ENCODE measurements around the gene ESR2. TPM values are rescaled to one million over a fixed set of nuclear protein-coding genes. Genes with fewer than 3 reads are reported as not detected.
"Not testable (repeated sequence)": the region's sequence is repeated elsewhere in the genome, so short reads cannot be mapped to it uniquely, and the experiment has no call there.

The ESR2 gene

DNA sequence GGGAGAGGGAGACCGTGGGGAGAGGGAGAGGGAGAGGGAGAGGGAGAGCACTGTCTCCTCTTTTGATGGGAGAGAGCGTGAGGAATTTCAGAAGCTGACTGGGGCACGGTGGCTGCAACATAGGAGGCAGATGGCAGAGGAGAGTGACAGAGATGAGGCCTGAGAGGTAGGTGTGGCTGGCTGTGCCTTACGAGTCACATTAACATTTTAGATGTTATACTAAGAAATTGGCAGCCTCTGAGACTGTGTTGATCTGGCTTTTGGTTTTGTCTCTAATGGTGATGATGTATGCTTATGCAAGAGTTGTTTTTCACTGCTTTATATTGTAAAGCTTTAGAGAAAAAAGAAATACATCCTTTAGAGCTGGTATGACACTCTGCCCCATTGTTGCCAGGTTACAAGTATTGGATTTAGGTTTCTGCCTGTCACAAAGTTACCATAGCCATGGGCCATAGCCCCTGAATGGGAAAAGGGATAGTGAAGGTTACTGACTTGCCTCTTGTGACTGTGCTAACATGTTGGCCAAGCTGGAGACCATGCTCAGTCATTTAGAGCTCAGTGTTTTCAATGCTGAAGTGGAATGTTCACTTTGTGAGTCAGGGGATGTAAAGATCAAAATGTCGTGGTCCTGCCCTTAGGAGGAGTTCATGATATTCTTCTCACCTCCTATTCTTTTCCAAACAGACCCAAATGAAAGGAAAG is 255.2 kb downstream of the ESR2 start:
- no peak for DNase-seq
- Histone ChIP-seq H3K79me2 (ENCODE audit: control insufficient read depth, insufficient read depth, low read length) (no peaks in the 10 kb centered on the region), H2BK15ac (replicated peaks; ENCODE audit: low read depth) (no peak overlapping the region), H3K4me1 (ENCODE audit: control insufficient read depth, low read depth, low read length) (no peaks in the 10 kb centered on the region), H3K18ac (ENCODE audit: low read length) (no peak overlapping the region), H3K79me1 (ENCODE audit: low read length) (no peaks in the 10 kb centered on the region), H3K56ac (ENCODE audit: low read length) (no peak overlapping the region), H3K23ac (ENCODE audit: low read length) (no peak overlapping the region), H2AK5ac (ENCODE audit: low read length) (no peak overlapping the region), H3K4me2 (ENCODE audit: low read length) (no peak overlapping the region), H2BK5ac (ENCODE audit: low read length) (no peak overlapping the region), H3K36me3 (ENCODE audit: control insufficient read depth, insufficient read depth, low read length) (no peaks in the 10 kb centered on the region), H3K27ac (ENCODE audit: low read depth, low read length) (no peak overlapping the region), H2BK120ac (ENCODE audit: low read depth, low read length) (no peak overlapping the region), H4K5ac (ENCODE audit: low read length) (no peak overlapping the region), H4K8ac (ENCODE audit: low read depth, low read length) (no peak overlapping the region), H3K4me3 (ENCODE audit: low read length) (no peak overlapping the region), H3K27me3 (ENCODE audit: insufficient read depth, low read length, poor library complexity) (no peaks in the 10 kb centered on the region), H3K4ac (ENCODE audit: low read depth, low read length) (no peak overlapping the region), H3K9ac (ENCODE audit: low read length) (no peak overlapping the region)
- WGBS (ENCODE audit: extremely low coverage, insufficient coverage, low lambda C conversion rate), result no CpG with 5 or more reads among the region's 5 CpGs

DNA sequence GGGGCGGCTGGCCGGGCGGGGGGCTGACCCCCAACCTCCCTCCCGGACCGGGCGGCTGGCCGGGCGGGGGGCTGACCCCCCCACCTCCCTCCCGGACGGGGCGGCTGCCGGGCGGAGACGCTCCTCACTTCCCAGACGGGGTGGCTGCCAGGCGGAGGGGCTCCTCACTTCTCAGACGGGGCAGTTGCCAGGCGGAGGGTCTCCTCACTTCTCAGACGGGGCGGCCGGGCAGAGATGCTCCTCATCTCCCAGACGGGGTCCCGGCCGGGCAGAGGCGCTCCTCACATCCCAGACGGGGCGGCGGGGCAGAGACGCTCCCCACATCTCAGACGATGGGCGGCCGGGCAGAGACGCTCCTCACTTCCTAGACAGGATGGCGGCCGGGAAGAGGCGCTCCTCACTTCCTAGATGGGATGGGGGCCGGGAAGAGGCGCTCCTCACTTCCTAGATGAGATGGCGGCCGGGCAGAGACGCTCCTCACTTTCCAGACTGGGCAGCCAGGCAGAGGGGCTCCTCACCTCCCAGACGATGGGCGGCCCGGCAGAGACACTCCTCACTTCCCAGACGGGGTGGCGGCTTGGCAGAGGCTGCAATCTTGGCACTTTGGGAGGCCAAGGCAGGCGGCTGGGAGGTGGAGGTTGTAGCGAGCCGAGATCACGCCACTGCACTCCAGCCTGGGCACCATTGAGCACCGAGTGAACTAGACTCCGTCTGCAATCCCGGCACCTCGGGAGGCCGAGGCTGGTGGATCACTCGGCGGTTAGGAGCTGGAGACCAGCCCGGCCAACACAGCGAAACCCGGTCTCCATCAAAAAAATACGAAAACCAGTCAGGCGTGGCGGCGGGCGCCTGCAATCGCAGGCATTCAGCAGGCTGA is 256.1 kb downstream of the ESR2 start:
- not testable (repeated sequence) for H4K5ac ChIP-seq (ENCODE audit: low read length); H2BK15ac ChIP-seq (replicated peaks; ENCODE audit: low read depth); H3K4me1 ChIP-seq (ENCODE audit: control insufficient read depth, low read depth, low read length); H2AK5ac ChIP-seq (ENCODE audit: low read length); H2BK120ac ChIP-seq (ENCODE audit: low read depth, low read length); H3K4ac ChIP-seq (ENCODE audit: low read depth, low read length); H2BK5ac ChIP-seq (ENCODE audit: low read length); H3K18ac ChIP-seq (ENCODE audit: low read length); H3K23ac ChIP-seq (ENCODE audit: low read length); H3K9ac ChIP-seq (ENCODE audit: low read length); H3K27ac ChIP-seq (ENCODE audit: low read depth, low read length); H3K4me3 ChIP-seq (ENCODE audit: low read length); H3K27me3 ChIP-seq (ENCODE audit: insufficient read depth, low read length, poor library complexity); H3K56ac ChIP-seq (ENCODE audit: low read length); H4K8ac ChIP-seq (ENCODE audit: low read depth, low read length); H3K79me1 ChIP-seq (ENCODE audit: low read length); H3K79me2 ChIP-seq (ENCODE audit: control insufficient read depth, insufficient read depth, low read length); H3K36me3 ChIP-seq (ENCODE audit: control insufficient read depth, insufficient read depth, low read length); H3K4me2 ChIP-seq (ENCODE audit: low read length); DNase-seq
- WGBS (ENCODE audit: extremely low coverage, insufficient coverage, low lambda C conversion rate), result no CpG with 5 or more reads among the region's 66 CpGs

DNA sequence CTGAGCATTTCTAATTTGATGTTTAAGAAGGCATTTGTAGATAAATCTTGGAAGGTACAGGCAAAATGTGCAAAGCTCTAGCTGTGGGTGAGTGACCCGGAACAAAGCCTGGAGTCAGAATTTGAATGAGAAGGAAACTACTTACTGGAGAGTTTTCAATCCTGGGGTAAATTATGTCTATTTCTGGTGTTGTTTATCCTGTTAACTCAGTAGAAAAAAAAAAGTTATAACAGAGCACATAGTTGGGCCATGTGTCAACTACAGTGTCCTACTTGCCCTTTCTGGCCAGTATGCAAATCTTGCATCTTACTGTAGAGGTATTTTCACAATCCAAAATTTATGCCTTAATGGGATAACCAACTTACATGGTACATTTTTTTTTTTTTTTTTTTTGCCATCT is 259.0 kb downstream of the ESR2 start:
- H3K36me3 ChIP-seq (ENCODE audit: control insufficient read depth, insufficient read depth, low read length), result no peaks in the 10 kb centered on the region
- H2AK5ac ChIP-seq (ENCODE audit: low read length), result no peak overlapping the region
- no peaks in the 10 kb centered on the region for H3K79me1 ChIP-seq (ENCODE audit: low read length)
- no peak overlapping the region for H3K27ac ChIP-seq (ENCODE audit: low read depth, low read length)
- no peak for DNase-seq
- no peak overlapping the region for H4K8ac ChIP-seq (ENCODE audit: low read depth, low read length)
- no peak overlapping the region for H3K23ac ChIP-seq (ENCODE audit: low read length)
- H3K4me1 ChIP-seq (ENCODE audit: control insufficient read depth, low read depth, low read length), result no peaks in the 10 kb centered on the region
- no peak overlapping the region for H3K4me3 ChIP-seq (ENCODE audit: low read length)
- H2BK15ac ChIP-seq (replicated peaks; ENCODE audit: low read depth), result no peak overlapping the region
- no peak overlapping the region for H4K5ac ChIP-seq (ENCODE audit: low read length)
- H3K4ac ChIP-seq (ENCODE audit: low read depth, low read length), result no peak overlapping the region
- no peak overlapping the region for H3K18ac ChIP-seq (ENCODE audit: low read length)
- H3K9ac ChIP-seq (ENCODE audit: low read length), result no peak overlapping the region
- H2BK120ac ChIP-seq (ENCODE audit: low read depth, low read length), result no peak overlapping the region
- H3K27me3 ChIP-seq (ENCODE audit: insufficient read depth, low read length, poor library complexity), result no peaks in the 10 kb centered on the region
- no peak overlapping the region for H3K56ac ChIP-seq (ENCODE audit: low read length)
- H3K4me2 ChIP-seq (ENCODE audit: low read length), result no peak overlapping the region
- H2BK5ac ChIP-seq (ENCODE audit: low read length), result no peak overlapping the region
- H3K79me2 ChIP-seq (ENCODE audit: control insufficient read depth, insufficient read depth, low read length), result no peaks in the 10 kb centered on the region
- no CpG with 5 or more reads among the region's 1 CpG for WGBS (ENCODE audit: extremely low coverage, insufficient coverage, low lambda C conversion rate)

Small RNAs within 50 kb of the gene (small RNA-seq; reads per million reads assigned to genes)
- gene MIR548H1 (ENCODE audit: insufficient read depth), result not detected

Measured in mesendoderm (in vitro differentiated cells).